OCI-M2 (cell line): ENCODE measurements around the gene SEL1L3.

Experiments
- DNase-seq: peaks from one replicate; lab custom pipeline; 2025; ENCODE audit not compliant: unreplicated experiment; lab: John Stamatoyannopoulos, UW

Gene SEL1L3

GRCh38 chr4:25757452-25757851, 105.3 kb downstream of the SEL1L3 start:
- no peak for DNase-seq

GRCh38 chr4:25756503-25756902, 106.3 kb downstream of the SEL1L3 start:
- no peak for DNase-seq

- no peak for DNase-seq
Observed at GRCh38 chr4:25755911-25756310, 106.9 kb downstream of the SEL1L3 start.

GRCh38 chr4:25753239-25753638, 109.5 kb downstream of the SEL1L3 start:
- DNase-seq, result no peak

GRCh38 chr4:25750874-25751273, 111.9 kb downstream of the SEL1L3 start:
- no peak for DNase-seq

GRCh38 chr4:25749150-25749794, 113.5 kb downstream of the SEL1L3 start:
- no peak for DNase-seq

- no peak for DNase-seq
Observed at GRCh38 chr4:25743971-25744370, 118.8 kb downstream of the SEL1L3 start.

- DNase-seq, result no peak
Observed at GRCh38 chr4:25729564-25729963, 133.2 kb downstream of the SEL1L3 start.

- DNase-seq, result no peak
Observed at GRCh38 chr4:25728886-25729285, 133.9 kb downstream of the SEL1L3 start.

GRCh38 chr4:25727711-25728493, 134.9 kb downstream of the SEL1L3 start:
- DNase-seq, result no peak

GRCh38 chr4:25725870-25726269, 136.9 kb downstream of the SEL1L3 start:
- no peak for DNase-seq

- no peak for DNase-seq
Observed at GRCh38 chr4:25723409-25723808, 139.4 kb downstream of the SEL1L3 start.

GRCh38 chr4:25722964-25723363, 139.8 kb downstream of the SEL1L3 start:
- DNase-seq, result no peak

- no peak for DNase-seq
Observed at GRCh38 chr4:25713812-25714211, 149.0 kb downstream of the SEL1L3 start.

GRCh38 chr4:25712611-25713010, 150.2 kb downstream of the SEL1L3 start:
- no peak for DNase-seq

- no peak for DNase-seq
Observed at GRCh38 chr4:25710637-25711036, 152.2 kb downstream of the SEL1L3 start.

- DNase-seq, result no peak
Observed at GRCh38 chr4:25704516-25704915, 158.3 kb downstream of the SEL1L3 start.

GRCh38 chr4:25703731-25704388, 158.9 kb downstream of the SEL1L3 start:
- no peak for DNase-seq

- no peak for DNase-seq
Observed at GRCh38 chr4:25702848-25703247, 159.9 kb downstream of the SEL1L3 start.

GRCh38 chr4:25700661-25701060, 162.1 kb downstream of the SEL1L3 start:
- DNase-seq, result no peak

GRCh38 chr4:25697516-25697915, 165.3 kb downstream of the SEL1L3 start:
- no peak for DNase-seq
